ENCODE measurements around the gene SYNE2. TPM values are rescaled to one million over a fixed set of nuclear protein-coding genes. Genes with fewer than 3 reads are reported as not detected.

SYNE2 gene
- total RNA-seq, 1 donor from 2014 or later: 145 TPM

GRCh38 chr14:64232944-64233343, 380.1 kb downstream of the SYNE2 start:
- H3K27me3 ChIP-seq: no peaks in the 10 kb centered on the region
- no peak overlapping the region for H3K4me3 ChIP-seq
- H3K9me3 ChIP-seq: no peaks in the 10 kb centered on the region
- intact Hi-C loops (cut with DNase I): no loop called here
- H3K27ac ChIP-seq: no peak overlapping the region
- no peak for TF ChIP-seq POLR2AphosphoS5 (IDR thresholded peaks at IDR 0.05; ENCODE audit: insufficient read depth in 1 of 2, low read depth in 1 of 2)
- peaks cover 0 to 14% of the 10 kb centered on the region in 2 donors for H3K36me3 ChIP-seq
- H3K4me1 ChIP-seq: no peaks in the 10 kb centered on the region
- no peak for DNase-seq (ENCODE audit: extremely low spot score in 2 of 2)

DNA sequence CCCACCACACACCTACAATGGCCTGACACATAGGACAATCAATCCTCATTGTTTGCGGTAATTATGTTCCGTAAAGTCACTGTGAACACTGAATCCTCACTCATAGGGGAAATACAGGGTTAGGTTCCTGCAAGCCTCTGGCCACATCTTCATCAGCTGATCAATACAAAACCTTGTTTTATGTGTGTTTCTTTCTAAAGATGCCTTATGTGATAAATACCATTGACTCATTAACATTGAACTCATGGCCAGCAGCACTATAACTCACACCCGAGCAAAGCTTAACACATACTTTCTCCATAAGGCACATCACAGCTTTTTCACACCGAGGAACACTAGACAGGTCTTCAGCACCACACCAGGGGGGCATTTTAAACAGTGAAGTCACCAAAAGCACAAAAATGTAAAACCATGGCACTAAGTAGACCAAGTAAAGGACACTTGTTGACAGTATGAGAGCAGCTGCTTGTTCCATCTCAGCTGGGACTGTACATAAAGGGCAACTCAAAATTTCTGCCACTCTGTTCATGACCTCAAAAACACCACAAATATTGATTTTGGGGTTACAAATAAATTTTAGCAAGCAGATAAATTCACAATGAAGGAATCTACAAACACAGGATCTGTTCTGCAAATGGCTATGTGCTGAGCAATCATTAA, 380.9 kb downstream of the SYNE2 start:
- Histone ChIP-seq H3K27me3 (no peaks in the 10 kb centered on the region), H3K4me1 (no peaks in the 10 kb centered on the region), H3K27ac (no peak overlapping the region), H3K9me3 (no peaks in the 10 kb centered on the region), H3K36me3 (peaks cover 0 to 8% of the 10 kb centered on the region in 2 donors), H3K4me3 (no peak overlapping the region)
- DNase-seq (ENCODE audit: extremely low spot score in 2 of 2): peak in 1 of 2 donors; percentile 25
- TF ChIP-seq POLR2A (IDR thresholded peaks at IDR 0.05) (no peak), POLR2AphosphoS5 (IDR thresholded peaks at IDR 0.05; ENCODE audit: insufficient read depth in 1 of 2, low read depth in 1 of 2) (no peak)
- TF ChIP-seq, protein P1, sequence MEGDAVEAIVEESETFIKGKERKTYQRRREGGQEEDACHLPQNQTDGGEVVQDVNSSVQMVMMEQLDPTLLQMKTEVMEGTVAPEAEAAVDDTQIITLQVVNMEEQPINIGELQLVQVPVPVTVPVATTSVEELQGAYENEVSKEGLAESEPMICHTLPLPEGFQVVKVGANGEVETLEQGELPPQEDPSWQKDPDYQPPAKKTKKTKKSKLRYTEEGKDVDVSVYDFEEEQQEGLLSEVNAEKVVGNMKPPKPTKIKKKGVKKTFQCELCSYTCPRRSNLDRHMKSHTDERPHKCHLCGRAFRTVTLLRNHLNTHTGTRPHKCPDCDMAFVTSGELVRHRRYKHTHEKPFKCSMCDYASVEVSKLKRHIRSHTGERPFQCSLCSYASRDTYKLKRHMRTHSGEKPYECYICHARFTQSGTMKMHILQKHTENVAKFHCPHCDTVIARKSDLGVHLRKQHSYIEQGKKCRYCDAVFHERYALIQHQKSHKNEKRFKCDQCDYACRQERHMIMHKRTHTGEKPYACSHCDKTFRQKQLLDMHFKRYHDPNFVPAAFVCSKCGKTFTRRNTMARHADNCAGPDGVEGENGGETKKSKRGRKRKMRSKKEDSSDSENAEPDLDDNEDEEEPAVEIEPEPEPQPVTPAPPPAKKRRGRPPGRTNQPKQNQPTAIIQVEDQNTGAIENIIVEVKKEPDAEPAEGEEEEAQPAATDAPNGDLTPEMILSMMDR (IDR thresholded peaks at IDR 0.05): no peak
- intact Hi-C loops (cut with DNase I): no loop called here

DNA sequence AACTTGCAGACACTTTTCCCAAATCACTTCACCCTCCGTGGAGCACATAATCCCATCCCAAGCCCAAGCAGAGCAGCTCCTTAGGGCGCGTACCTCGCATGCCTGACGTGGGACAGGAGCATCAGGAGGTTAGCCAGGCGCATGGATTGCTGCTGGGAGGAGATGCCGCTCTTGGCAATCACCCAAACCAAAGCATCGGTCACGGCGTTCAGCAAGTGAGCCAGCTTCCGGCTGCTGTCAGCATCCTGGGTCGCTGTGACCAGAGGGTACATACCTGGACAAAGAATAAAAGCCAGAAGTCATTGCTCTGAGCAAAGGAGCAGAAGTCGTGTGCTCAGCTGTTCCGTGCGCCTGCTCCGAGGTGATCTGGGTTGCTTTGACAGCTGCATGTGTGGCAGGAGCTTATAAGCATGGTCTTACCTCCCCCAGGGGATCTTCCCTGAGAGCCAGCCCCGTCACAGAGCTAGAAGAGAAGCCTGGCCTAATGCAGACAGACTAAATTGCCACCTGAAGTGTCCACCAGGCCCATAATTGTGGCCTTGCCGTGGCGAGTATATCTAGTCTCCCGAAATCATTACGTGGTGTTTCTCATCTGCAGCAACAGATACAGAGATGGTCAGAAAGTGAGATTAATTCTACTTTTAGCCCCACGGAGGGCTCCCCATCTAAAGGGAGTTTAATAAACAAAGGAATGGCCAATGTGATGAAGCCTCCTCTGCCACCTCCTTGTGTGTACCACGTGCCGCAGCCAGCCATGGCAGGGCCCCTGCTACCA, 382.3 kb downstream of the SYNE2 start:
- TF ChIP-seq, protein P1 (IDR thresholded peaks at IDR 0.05): no peak
- TF ChIP-seq POLR2A (IDR thresholded peaks at IDR 0.05) (no peak), POLR2AphosphoS5 (IDR thresholded peaks at IDR 0.05; ENCODE audit: insufficient read depth in 1 of 2, low read depth in 1 of 2) (no peak)
- Histone ChIP-seq H3K9me3 (no peaks in the 10 kb centered on the region), H3K27me3 (no peaks in the 10 kb centered on the region), H3K36me3 (no peaks in the 10 kb centered on the region), H3K27ac (no peak overlapping the region), H3K4me3 (no peak overlapping the region), H3K4me1 (no peaks in the 10 kb centered on the region)
- DNase-seq (ENCODE audit: extremely low spot score in 2 of 2): no peak
- intact Hi-C loops (cut with DNase I): no loop called here

DNA sequence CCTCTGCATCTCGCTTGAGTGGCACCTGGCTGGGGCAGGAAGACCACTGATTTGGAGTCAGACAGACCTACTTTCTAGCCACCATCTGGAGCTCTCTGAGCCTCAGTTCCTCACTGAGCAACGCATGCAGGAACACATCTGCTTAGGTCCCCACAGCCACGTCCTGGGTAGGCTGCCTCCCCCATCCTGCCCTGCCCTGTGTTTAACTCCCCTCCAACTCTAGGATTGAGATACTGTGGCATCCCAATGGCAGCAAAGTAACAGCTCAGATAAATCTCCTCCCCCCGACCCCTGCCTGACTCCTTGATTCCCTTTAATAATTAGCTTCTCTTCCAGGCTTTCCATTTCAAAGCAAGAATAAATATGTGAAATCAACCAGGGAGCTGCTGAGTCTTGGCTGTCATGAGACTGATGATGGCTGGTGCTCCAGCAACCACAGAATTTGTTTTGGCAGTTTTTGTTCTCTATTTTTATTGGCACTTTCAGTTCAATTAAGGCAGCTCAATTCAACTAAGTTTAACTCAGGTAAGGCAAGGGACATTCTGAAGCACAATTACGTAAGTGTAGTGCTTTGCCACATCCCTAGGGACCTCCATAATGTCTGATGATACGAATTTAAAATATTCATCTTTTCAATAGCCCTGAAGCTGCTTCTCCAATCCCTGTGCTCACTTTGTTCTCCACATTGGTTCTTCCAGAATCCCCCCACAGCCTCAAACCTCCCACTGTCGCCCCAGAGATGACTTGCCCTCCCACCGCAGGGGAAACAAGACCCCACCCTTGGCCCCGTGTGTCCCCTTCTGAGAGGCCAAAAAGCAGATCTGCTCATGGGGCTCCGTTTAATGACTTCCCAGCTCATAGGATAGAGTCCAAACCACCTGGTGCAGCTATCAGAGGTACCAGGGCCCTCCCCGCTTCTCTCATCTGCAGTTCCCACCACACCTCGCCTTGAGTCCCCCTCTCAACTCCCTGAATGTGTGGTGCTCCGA, 383.1 kb downstream of the SYNE2 start:
- Histone ChIP-seq H3K9me3 (no peaks in the 10 kb centered on the region), H3K4me3 (no peak overlapping the region), H3K27ac (no peak overlapping the region), H3K27me3 (no peaks in the 10 kb centered on the region), H3K4me1 (no peaks in the 10 kb centered on the region), H3K36me3 (no peaks in the 10 kb centered on the region)
- TF ChIP-seq POLR2AphosphoS5 (IDR thresholded peaks at IDR 0.05; ENCODE audit: insufficient read depth in 1 of 2, low read depth in 1 of 2): no peak
- TF ChIP-seq POLR2A (IDR thresholded peaks at IDR 0.05): no peak
- TF ChIP-seq, protein P1 (IDR thresholded peaks at IDR 0.05): no peak
- intact Hi-C loops (cut with DNase I): no loop called here
- peak in 1 of 2 donors; percentile 5 for DNase-seq (ENCODE audit: extremely low spot score in 2 of 2)

DNA sequence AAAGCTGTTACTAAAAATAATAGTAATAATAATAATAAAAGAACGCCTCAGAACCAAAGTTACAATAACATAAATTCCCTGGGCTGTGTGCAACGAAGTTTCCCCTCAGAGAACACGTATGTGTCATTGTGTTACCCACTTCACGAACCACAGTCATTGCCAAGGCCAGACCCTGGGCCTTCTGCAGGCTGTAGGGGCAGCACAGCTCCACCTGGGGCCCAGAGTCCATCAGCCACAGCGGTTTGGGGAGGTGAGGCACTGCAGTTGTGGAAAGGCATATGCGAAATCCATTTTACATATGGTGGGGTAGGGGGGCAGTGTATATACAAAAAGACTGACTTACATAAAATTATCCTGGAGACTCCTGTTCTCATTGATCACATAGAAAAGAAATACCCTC, 385.2 kb downstream of the SYNE2 start:
- TF ChIP-seq POLR2A (IDR thresholded peaks at IDR 0.05) (no peak), POLR2AphosphoS5 (IDR thresholded peaks at IDR 0.05; ENCODE audit: insufficient read depth in 1 of 2, low read depth in 1 of 2) (no peak)
- TF ChIP-seq, protein P1 (IDR thresholded peaks at IDR 0.05): no peak
- H3K4me1 ChIP-seq: no peaks in the 10 kb centered on the region
- H3K36me3 ChIP-seq: no peaks in the 10 kb centered on the region
- intact Hi-C loops (cut with DNase I): no loop called here
- no peak overlapping the region for H3K27ac ChIP-seq
- no peaks in the 10 kb centered on the region for H3K9me3 ChIP-seq
- H3K4me3 ChIP-seq: no peak overlapping the region
- H3K27me3 ChIP-seq: no peaks in the 10 kb centered on the region
- DNase-seq (ENCODE audit: extremely low spot score in 2 of 2): no peak

All from vagina (tissue), 2 donors.